ENCODE data around the gene PROSER3.

Gene PROSER3

DNA sequence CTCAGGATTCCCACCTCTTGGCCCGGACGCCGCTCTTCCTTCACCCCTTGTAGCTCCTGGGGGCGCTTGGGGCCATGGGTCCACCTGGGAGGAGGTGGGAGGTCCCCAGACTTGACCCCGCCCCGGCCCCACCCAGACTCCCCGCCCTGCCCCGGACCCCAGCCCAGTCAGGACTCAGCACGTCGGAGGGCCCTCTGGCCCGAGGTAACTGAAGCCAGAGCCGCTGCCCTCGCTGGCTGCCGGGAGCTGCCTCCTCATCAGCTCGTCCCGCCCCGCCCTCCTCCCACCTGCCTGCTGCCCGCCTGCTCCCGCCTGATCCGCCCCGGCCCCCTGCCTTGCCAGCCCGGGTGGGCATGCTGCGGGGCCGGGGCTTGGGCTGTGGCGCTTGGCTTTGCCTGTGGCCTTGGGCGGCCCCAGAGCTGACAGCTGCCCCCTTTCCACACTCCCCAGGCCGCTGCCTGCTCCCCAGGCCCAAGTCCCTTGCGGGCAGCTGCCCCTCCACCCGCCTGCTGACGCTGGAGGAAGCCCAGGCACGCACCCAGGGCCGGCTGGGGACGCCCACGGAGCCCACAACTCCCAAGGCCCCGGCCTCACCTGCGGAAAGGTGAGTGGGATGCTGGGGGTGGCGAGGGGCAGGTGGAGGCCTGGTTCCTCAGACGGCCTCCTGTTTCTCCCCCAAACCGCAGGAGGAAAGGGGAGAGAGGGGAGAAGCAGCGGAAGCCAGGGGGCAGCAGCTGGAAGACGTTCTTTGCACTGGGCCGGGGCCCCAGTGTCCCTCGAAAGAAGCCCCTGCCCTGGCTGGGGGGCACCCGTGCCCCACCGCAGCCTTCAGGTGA is 26.7 kb downstream of the PROSER3 start:
- Histone ChIP-seq H3K4me1 (ENCODE audit: insufficient read depth, low read length, severe bottlenecking) (no peaks in the 10 kb centered on the region), H3F3A (ENCODE audit: insufficient read depth, low read length) (no peaks in the 10 kb centered on the region; the same call in 1 of the 2 replicates), H2AFZ (ENCODE audit: low read length) (no peak overlapping the region), H3K4me3 (ENCODE audit: low read depth, low read length, poor library complexity, severe bottlenecking) (no peak overlapping the region), H3K36me3 (ENCODE audit: insufficient read depth, low read length) (peaks cover 16% of the 10 kb centered on the region), H3K79me2 (ENCODE audit: insufficient read depth, low read length) (no peaks in the 10 kb centered on the region), H3K4me2 (ENCODE audit: low read length) (no peak overlapping the region), H3K27me3 (ENCODE audit: insufficient read depth, low read length) (no peaks in the 10 kb centered on the region), H3K9ac (ENCODE audit: low read length) (no peak overlapping the region), H3K27ac (ENCODE audit: low read depth, low read length, poor library complexity, severe bottlenecking) (no peak overlapping the region), H4K20me1 (ENCODE audit: insufficient read depth, low read length) (no peaks in the 10 kb centered on the region), H3K9me2 (ENCODE audit: low read depth, low read length) (no peaks in the 10 kb centered on the region), H3K9me3 (ENCODE audit: low read length) (no peaks in the 10 kb centered on the region)
- TF ChIP-seq, protein P1, sequence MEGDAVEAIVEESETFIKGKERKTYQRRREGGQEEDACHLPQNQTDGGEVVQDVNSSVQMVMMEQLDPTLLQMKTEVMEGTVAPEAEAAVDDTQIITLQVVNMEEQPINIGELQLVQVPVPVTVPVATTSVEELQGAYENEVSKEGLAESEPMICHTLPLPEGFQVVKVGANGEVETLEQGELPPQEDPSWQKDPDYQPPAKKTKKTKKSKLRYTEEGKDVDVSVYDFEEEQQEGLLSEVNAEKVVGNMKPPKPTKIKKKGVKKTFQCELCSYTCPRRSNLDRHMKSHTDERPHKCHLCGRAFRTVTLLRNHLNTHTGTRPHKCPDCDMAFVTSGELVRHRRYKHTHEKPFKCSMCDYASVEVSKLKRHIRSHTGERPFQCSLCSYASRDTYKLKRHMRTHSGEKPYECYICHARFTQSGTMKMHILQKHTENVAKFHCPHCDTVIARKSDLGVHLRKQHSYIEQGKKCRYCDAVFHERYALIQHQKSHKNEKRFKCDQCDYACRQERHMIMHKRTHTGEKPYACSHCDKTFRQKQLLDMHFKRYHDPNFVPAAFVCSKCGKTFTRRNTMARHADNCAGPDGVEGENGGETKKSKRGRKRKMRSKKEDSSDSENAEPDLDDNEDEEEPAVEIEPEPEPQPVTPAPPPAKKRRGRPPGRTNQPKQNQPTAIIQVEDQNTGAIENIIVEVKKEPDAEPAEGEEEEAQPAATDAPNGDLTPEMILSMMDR (IDR thresholded peaks at IDR 0.05; ENCODE audit: low read length): no peak
- no peak for TF ChIP-seq EZH2 (IDR thresholded peaks at IDR 0.05; ENCODE audit: borderline replicate concordance, low read length)

DNA sequence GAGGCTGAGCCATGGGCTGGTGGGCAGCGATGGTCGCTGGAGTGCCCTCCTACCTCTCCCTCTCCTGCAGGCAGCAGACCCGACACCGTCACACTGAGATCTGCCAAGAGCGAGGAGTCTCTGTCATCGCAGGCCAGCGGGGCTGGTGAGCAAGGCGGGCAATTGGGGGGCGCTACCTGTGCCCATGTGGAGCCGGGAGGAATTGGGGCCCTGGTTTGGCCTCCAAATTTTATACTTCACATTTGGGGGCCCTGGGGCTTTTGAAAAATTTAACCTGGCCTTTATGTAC is 27.3 kb downstream of the PROSER3 start:
- no peak overlapping the region for H3K9ac ChIP-seq (ENCODE audit: low read length)
- H3F3A ChIP-seq (ENCODE audit: insufficient read depth, low read length): no peaks in the 10 kb centered on the region; the same call in 1 of the 2 replicates
- H3K4me3 ChIP-seq (ENCODE audit: low read depth, low read length, poor library complexity, severe bottlenecking): no peak overlapping the region
- H3K27me3 ChIP-seq (ENCODE audit: insufficient read depth, low read length): no peaks in the 10 kb centered on the region
- peaks cover 16% of the 10 kb centered on the region for H3K36me3 ChIP-seq (ENCODE audit: insufficient read depth, low read length)
- TF ChIP-seq, protein P1 (IDR thresholded peaks at IDR 0.05; ENCODE audit: low read length): no peak
- TF ChIP-seq EZH2 (IDR thresholded peaks at IDR 0.05; ENCODE audit: borderline replicate concordance, low read length): no peak
- no peak overlapping the region for H3K4me2 ChIP-seq (ENCODE audit: low read length)
- H3K9me2 ChIP-seq (ENCODE audit: low read depth, low read length): no peaks in the 10 kb centered on the region
- no peaks in the 10 kb centered on the region for H3K9me3 ChIP-seq (ENCODE audit: low read length)
- H3K4me1 ChIP-seq (ENCODE audit: insufficient read depth, low read length, severe bottlenecking): no peaks in the 10 kb centered on the region
- H3K27ac ChIP-seq (ENCODE audit: low read depth, low read length, poor library complexity, severe bottlenecking): no peak overlapping the region
- H4K20me1 ChIP-seq (ENCODE audit: insufficient read depth, low read length): no peaks in the 10 kb centered on the region
- H3K79me2 ChIP-seq (ENCODE audit: insufficient read depth, low read length): no peaks in the 10 kb centered on the region
- no peak overlapping the region for H2AFZ ChIP-seq (ENCODE audit: low read length)

DNA sequence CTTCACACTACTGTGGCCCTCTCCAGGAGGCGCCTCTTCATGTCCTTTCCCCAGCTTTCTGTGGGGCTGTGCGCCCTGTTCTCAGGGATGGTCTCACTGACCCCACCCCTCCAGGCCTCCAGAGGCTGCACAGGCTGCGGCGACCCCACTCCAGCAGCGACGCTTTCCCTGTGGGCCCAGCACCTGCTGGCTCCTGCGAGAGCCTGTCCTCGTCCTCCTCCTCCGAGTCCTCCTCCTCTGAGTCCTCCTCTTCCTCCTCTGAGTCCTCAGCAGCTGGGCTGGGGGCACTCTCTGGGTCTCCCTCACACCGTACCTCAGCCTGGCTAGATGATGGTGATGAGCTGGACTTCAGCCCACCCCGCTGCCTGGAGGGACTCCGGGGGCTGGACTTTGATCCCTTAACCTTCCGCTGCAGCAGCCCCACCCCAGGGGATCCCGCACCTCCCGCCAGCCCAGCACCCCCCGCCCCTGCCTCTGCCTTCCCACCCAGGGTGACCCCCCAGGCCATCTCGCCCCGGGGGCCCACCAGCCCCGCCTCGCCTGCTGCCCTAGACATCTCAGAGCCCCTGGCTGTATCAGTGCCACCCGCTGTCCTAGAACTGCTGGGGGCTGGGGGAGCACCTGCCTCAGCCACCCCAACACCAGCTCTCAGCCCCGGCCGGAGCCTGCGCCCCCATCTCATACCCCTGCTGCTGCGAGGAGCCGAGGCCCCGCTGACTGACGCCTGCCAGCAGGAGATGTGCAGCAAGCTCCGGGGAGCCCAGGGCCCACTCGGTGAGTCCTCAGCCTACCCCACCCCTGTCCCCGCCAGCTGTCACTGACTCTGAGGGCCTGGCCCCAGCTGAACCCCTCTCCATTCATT is 28.6 kb downstream of the PROSER3 start:
- no peak overlapping the region for H2AFZ ChIP-seq (ENCODE audit: low read length)
- H3K9me3 ChIP-seq (ENCODE audit: low read length): no peaks in the 10 kb centered on the region
- H4K20me1 ChIP-seq (ENCODE audit: insufficient read depth, low read length): no peaks in the 10 kb centered on the region
- no peaks in the 10 kb centered on the region for H3K27me3 ChIP-seq (ENCODE audit: insufficient read depth, low read length)
- H3K9me2 ChIP-seq (ENCODE audit: low read depth, low read length): no peaks in the 10 kb centered on the region
- no peak overlapping the region for H3K4me3 ChIP-seq (ENCODE audit: low read depth, low read length, poor library complexity, severe bottlenecking)
- no peak overlapping the region for H3K27ac ChIP-seq (ENCODE audit: low read depth, low read length, poor library complexity, severe bottlenecking)
- H3F3A ChIP-seq (ENCODE audit: insufficient read depth, low read length): no peaks in the 10 kb centered on the region; the same call in 1 of the 2 replicates
- TF ChIP-seq, protein P1 (IDR thresholded peaks at IDR 0.05; ENCODE audit: low read length): no peak
- no peak for TF ChIP-seq EZH2 (IDR thresholded peaks at IDR 0.05; ENCODE audit: borderline replicate concordance, low read length)
- H3K9ac ChIP-seq (ENCODE audit: low read length): no peak overlapping the region
- no peak overlapping the region for H3K4me2 ChIP-seq (ENCODE audit: low read length)
- H3K79me2 ChIP-seq (ENCODE audit: insufficient read depth, low read length): no peaks in the 10 kb centered on the region
- peaks cover 16% of the 10 kb centered on the region for H3K36me3 ChIP-seq (ENCODE audit: insufficient read depth, low read length)
- H3K4me1 ChIP-seq (ENCODE audit: insufficient read depth, low read length, severe bottlenecking): no peaks in the 10 kb centered on the region

Data from OCI-LY1 (cell line).